SK-N-MC (cell line): Measurements from ENCODE around the gene C6orf15.

ENCODE experiments used
- EZH2 ChIP-seq: fragments of 200-600 bp; sonication (generic); IDR thresholded peaks from one replicate; pipeline ENCODE4 v1.6.1; 2017; ENCODE audit warnings: antibody characterized with exemption
- FOXP2 ChIP-seq: optimal IDR thresholded peaks from 2 replicates; pipeline ENCODE3; 2011; ENCODE audit warnings: mild to moderate bottlenecking, moderate library complexity; ENCODE audit not compliant: insufficient read depth; ENCODE audit errors: extremely low read length, control extremely low read depth
- POLR2AphosphoS5 ChIP-seq: IDR thresholded peaks from 2 replicates; pipeline ENCODE4 v1.6.1; 2012; ENCODE audit warnings: mild to moderate bottlenecking, low read depth, low read length, borderline replicate concordance

- TF ChIP-seq POLR2AphosphoS5 (no peak), EZH2 (no peak), FOXP2 (no peak)
Measured at GRCh38 chr6:31063906-31064435, 48.4 kb downstream of the C6orf15 start.
